GM12873 (cell line): ENCODE data around the gene ZNF639.

Experiments
- CTCF ChIP-seq: IDR thresholded peaks from 2 replicates; pipeline ENCODE4 v1.5.1; 2012; ENCODE audit warnings: low read depth, mild to moderate bottlenecking, moderate library complexity, low read length, control low read depth; ENCODE audit not compliant: insufficient read depth; ENCODE audit errors: missing control alignments

The ZNF639 gene

GRCh38 chr3:179299999-179300613 lies 22.7 kb upstream of the ZNF639 start:
- TF ChIP-seq CTCF, result no peak

GRCh38 chr3:179301645-179302044 lies 21.2 kb upstream of the ZNF639 start:
- TF ChIP-seq CTCF, result no peak

GRCh38 chr3:179302111-179302510 lies 20.7 kb upstream of the ZNF639 start:
- no peak for TF ChIP-seq CTCF

GRCh38 chr3:179304605-179305004 lies 18.2 kb upstream of the ZNF639 start:
- TF ChIP-seq CTCF, result no peak

GRCh38 chr3:179308001-179308400 lies 14.8 kb upstream of the ZNF639 start:
- no peak for TF ChIP-seq CTCF

- no peak for TF ChIP-seq CTCF
Observed at GRCh38 chr3:179309225-179310078, 13.4 kb upstream of the ZNF639 start.

- no peak for TF ChIP-seq CTCF
Observed at GRCh38 chr3:179318876-179319275, 4.0 kb upstream of the ZNF639 start.
